GM04504 (cell line): ENCODE data around the gene ZNF195.
"Not testable (repeated sequence)": the region's sequence is repeated elsewhere in the genome, so short reads cannot be mapped to it uniquely, and the experiment has no call there.

Experiments used
- DNase-seq: peaks from one replicate; pipeline ENCODE4 v3.0.0-alpha.2; 2012; ENCODE audit warnings: low read depth

Gene ZNF195

DNA sequence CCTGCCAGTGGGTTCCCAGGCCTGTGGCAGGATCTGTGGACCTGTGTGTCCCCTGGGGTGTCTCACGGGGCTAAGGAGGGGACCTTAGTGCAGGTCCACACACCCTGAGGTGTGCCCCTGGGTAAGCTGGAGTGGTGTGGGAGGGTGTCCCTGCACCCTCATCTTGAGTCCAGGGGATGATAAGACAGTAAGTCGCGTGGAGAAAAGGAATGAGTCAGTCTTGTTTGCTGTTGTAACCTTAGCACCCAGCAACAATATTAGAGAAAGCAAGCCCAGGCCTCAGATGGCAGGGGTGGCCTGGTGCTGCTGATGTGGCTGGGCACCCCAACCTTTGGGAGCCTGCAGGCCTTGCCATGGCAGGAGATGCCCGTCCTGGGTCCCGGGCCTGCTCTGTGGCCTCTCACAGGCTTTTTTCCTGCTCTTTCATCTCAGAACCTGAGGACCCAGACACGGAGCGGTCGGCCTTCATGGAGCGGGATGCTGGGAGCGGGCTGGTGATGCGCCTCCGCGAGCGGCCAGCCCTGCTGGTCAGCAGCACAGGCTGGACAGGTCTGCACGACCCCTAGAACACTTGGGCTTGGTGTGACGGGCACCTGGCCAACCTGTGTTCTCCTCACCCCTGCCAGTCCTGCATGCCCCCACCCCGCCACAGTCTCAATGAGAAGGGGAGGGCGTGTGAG, 23.4 kb upstream of the ZNF195 start:
- DNase-seq: not testable (repeated sequence)

DNA sequence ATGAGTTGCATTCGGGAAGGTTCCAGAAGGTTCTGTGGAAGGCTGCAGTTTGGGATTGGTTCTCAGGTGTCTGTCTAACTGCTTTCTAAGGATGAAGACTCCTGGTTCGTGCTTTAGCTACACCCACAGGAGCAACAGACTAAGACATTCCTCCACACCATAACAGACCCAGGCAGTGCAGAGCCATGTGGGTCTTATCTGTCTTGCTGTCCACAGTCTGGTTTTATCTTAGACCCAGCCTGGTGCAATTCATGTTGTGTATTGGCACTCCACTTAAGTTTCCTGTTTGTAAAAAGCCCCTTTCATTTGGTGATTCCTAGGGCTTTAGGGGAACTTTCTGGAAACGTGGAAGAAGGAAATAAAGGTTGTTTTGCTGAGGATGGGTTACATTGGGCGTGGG, 22.1 kb upstream of the ZNF195 start:
- not testable (repeated sequence) for DNase-seq

DNA sequence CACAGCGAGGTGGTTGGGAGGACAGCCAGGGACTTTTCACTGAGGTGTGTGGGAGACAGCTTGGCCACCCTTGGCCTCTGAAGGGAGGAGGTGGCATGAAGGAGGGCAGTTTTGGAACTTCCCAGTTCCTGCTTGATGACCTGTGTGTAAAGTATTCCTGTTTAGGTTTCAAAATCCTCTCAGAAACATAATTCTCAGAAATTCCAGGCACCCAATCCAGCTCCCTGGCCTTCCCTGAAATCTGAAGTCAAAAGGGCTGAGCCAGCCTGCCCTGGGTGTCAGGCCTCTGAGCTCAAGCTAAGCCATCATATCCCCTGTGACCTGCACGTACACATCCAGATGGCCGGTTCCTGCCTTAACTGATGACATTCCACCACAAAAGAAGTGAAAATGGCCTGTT, 19.6 kb upstream of the ZNF195 start:
- DNase-seq: not testable (repeated sequence)

DNA sequence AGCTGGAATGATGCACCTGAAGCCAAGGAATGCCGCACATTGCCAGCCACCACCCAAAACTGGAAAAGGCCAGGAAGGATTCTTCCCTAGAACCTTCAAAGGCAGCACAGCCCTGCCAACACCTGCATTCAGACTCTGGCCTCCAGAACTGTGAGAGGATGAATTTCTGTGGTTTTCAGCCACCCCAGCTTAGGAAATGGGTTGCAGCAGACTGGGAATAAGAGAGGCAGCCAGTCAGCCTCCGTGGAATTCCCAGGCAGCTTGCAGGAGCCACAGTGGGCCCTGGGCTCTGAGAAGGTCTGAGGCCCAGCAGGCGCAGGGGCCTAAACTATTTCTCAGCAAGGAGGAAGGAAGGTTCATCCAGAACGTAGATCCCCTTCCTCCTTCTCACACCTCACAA, 19.2 kb upstream of the ZNF195 start:
- DNase-seq: not testable (repeated sequence)

DNA sequence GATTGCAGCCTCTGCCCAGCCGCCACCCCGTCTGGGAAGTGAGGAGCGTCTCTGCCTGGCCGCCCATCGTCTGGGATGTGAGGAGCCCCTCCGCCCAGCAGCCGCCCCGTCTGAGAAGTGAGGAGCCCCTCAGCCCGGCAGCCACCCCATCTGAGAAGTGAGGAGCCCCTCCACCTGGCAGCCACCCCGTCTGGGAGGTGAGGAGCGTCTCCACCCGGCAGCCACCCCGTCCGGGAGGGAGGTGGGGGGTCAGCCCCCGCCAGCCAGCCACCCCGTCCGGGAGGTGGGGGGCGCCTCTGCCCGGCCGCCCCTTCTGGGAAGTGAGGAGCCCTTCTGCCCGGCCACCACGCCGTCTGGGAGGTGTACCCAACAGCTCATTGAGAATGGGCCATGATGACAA, 18.3 kb upstream of the ZNF195 start:
- not testable (repeated sequence) for DNase-seq

DNA sequence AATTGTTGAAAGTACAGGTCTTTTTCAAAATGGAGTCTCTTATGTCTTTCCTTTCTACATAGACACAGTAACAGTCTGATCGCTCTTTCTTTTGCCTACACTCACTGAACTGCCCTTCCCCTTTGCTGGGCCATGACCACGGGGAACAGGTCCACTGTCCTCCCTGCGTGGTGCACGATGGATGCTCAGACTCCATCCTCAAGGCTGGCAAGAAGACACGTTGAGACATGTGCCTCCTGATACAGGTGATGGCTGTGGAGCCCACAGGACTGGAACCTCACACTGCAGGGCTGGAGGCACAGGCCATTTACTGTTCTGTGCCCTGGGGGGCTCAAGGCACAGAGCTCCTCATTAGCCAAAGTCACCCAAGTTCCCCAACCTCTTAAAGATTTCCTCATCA, 16.5 kb upstream of the ZNF195 start:
- DNase-seq: not testable (repeated sequence)

DNA sequence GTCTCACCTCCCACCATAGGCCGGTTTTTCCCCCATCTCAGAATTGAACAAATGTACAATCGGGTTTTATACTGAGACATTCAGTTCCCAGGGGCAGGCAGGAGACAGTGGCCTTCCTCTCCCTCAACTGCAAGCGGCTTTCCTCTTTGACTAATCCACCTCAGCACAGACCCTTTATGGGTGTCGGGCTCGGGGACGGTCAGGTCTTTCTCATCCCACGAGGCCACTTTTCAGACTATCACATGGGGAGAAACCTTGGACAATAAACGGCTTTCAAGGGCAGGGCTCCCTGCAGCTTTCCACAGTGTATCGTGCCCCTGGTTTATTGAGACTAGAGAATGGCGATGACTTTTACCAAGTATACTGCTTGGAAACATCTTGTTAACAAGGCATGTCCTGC, 16.0 kb upstream of the ZNF195 start:
- not testable (repeated sequence) for DNase-seq

DNA sequence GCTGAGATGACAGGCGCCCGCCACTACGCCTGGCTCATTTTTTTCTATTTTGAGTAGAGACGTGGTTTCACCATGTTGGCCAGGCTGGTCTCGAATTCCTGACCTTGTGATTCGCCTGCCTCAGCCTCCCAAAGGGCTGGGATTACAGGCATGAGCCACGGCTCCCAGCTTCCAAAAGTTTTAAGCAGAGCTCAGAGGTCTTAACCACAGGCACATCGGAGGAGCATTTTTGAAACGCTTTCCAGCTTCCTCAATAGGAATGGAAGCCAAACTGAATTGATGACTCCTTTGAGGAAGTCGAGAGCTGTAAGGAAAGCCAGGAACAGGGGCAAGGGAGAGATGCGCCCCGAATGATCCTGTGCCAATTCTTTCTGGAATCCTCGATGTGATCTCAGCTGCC, 14.5 kb upstream of the ZNF195 start:
- not testable (repeated sequence) for DNase-seq

DNA sequence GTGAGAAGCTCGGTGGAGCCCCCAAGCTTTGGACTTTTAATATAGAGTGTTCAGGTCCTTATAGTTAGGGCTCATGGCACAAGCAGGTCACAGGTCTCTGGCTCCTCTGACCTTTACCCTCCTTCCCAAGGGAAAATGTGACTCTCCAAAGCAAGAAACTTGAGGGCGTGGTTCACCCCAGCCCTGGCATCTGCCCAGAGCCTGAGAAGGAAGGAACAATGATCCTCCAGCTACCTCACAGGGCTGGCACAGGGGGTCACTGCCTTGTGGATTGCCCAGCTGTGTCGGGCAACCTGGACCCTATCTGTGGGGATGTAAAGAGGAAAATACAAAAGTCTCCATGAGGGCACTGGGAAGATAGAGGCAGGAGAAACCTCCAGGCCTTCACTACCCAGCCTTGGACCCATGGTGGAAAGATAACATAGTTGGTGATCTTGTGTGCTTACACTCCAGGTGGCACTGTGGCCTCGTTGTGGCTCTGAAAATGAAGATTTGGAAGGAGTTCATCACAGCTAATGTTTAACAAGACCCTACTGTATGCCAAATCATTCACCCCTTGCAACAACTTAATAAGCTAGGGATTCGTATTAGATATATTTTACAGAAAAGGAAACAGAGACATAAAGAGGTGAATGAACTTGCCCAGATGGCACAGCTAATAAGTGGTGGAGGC, 3.8 kb upstream of the ZNF195 start:
- no peak for DNase-seq

DNA sequence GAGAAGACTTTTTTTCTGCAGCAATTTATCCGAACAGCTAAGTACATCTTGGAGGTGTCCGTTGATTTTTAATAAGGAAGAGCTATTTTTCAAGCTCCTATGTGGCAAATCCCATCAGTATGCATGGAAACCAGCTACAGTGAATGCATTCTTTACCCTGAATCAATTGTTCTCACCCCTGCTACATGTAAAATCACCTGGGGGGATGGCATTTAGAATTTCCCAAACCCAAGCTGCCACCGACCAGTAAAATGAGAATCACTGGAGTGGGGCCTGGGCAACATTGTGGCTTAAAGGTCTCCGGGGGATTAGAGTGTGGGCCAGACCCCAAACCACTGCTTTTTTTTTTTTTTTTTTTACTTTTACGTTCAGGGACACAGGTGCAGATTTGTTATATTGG, 2.8 kb upstream of the ZNF195 start:
- no peak for DNase-seq

DNA sequence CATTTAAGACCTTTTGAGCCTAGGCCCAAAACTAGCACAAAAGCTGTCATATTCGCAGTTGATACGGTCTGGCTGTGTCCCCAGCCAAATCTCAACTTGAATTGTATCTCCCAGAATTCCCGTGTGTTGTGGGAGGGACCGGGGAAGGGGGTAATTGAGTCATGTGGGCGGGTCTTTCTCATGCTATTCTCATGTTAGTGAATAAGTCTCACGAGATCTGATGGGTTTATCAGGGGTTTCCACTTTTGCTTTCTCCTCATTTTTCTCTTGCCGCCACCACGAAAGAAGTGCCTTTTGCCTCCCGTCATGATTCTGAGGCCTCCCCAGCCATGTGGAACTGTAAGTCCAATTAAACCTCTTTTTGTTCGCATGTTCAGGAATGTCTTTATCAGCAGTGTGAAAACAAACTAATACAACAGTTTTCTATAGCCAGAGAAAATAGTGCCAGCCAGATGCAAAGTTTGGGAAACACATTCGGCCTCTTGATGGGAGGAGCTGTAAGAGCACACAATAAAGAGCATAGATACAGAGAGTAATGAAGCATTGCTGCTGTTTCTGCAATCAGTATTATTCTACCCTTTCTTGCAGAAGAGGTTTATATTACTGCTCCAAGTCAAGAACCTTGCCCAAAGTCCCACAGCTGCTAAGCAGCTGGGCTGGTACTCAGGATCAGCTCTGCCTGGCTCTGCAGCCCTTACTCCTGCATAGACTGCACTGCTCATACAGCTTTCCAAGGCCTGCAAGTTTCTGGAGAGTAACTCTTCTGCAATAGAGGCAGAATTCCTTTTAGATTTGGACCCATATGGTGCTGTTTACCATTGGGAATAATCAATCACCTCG, 2.0 kb upstream of the ZNF195 start:
- no peak for DNase-seq

DNA sequence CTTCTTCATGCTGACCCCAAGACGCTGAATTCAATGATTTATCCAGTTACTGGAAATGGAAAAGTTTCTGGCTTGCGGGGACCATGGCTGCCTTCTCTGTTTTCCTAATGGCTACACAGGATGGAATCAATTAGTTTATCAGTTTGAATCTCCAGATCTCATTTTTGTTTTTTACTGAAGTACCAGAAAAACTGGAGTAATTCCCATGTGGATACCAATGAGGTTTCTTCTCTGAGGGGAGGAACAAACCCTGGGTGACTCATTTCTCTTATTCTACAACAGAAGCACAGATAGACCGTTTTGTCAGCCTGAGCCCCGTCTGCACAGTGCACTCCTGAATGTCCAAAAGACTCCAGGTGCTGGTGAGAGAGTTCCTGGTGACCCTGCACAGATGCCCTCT, 3.4 kb downstream of the ZNF195 start:
- no peak for DNase-seq

DNA sequence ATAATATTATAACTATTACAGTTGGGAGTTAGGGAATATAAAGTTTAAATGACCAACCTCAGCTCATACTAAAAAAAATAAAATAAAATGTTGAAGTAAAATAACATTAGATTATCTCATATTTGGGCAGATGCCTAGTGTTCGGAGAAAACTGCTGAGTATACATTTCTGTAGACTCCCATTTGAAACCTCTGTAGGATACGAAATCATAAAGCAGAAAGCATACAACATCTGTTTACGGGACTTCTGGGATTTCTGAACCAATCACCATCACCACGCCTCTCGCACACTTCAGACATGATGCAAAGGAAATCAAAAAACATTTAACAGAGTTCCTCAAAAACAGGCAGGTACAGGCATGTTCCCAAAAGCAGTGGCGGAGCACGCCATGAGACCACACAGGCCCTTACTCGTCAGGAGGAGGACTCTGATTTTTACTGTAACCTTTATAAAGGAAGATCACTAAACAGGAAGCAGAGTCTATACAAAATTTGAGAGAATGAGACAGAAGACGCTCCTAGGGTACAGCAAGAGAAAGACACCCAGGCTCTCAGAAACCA, 8.6 kb downstream of the ZNF195 start:
- no peak for DNase-seq

DNA sequence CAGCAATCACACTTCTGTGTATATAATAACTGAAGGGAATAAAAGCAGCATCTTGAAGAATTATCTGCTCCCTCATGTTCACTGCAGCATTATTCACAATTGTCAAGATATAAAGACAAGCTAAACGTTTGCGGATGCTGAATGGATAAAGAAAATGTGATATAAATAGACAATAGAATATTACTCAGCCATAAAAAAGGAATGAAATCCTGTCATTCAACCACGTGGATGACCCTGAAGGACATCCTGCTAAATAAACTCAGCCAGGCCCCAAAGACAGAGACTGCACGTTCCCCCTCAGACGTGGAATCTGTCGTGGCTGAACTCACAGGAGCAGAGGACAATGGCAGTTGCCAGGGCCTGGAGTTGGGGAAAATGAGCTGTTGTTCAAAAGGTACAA, 9.6 kb downstream of the ZNF195 start:
- DNase-seq: no peak

DNA sequence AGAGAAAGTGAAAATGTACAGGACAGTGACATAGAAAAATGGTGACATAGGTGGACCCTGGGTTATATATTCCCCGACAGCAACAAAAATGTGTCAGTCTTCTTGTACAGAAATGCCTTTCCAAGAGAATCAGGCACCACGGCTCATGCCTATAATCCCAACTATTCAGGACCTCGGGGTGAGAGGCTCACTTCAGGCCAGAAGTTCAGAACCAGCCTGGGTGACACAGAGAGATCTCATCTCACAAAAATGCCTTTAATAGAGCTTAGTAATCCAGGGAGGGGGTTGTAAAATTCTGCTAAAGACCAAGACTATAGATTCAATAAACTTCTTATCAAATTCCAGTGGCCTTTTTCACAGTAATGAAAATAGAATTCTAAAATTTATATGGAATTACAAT, 10.7 kb downstream of the ZNF195 start:
- no peak for DNase-seq

DNA sequence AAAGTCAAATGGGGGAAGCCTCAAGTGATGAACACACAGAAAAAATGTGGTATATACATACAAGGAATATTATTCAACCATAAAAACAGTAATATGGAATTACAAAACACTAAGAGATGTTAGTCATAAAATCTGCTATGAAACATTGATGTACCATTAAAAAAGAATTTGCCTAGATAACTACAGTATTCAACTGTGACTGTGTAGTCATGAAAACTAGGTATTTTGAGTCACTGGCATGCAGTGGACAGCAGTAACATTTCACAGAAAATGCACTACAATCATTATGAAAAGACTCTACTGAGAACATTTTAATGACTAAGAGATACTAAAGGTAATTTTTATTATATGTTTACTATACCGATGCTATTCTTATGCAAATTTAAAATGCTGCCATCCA, 11.7 kb downstream of the ZNF195 start:
- no peak for DNase-seq

DNA sequence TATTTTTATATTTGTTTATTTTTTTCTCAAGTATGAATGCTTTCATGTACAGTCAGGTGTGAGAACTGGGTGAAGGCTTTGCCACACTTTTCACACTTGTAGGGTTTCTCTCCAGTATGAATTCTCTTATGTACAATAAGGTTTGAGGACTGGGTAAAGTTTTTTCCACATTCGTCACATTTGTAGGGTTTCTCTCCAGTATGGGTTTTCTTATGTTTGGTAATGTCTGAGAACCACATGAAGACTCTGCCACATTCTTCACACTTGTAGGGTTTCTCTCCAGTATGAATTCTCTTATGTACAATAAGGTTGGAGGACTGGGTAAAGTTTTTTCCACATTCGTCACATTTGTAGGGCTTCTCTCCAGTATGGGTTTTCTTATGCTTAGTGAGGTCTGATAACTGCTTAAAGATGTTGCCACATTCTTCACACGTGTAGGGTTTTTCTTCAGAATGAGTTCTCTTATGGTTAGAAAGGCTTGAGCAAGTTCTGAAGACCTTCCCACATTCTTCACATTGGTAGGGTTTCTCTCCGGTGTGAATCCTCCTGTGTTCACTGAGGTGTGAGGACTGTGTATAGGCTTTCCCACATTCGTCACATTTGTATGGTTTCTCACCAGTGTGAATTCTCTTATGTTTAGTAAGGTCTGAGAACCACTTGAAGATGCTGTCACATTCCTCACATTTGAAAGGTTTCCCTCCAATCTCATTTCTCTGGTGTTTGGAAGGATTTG, 19.7 kb downstream of the ZNF195 start:
- DNase-seq: no peak

DNA sequence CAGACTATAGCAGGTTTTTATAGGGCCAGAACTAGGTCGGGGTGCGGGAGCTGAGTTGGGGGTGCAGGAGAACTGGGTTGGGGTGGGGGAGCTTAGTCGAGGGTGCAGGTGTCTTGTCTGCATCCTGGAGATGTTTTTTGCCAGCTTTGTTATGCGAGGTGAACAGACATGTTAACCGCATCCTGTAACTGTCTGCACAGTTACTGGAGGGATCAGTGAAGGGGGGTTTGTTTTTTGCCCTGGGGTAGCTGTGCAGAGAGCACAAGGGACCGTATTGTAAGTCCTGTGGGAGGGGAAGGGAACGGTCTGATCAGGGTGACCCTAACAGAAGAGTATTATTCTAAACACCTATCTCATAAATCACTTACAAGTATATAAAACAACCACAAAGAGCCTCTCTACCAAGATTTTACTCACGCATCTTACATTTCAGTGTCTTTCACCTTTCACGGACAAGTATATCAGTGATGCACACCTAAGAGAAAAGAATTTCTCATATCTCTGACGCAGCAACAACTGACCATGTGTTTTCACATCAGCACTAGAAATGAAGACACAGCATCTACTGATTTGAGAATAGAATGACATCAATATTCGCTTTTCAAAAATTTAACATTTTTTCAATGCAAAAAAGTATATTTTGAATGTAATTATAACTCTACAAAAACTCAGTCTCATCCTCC, 20.8 kb downstream of the ZNF195 start:
- DNase-seq: no peak

DNA sequence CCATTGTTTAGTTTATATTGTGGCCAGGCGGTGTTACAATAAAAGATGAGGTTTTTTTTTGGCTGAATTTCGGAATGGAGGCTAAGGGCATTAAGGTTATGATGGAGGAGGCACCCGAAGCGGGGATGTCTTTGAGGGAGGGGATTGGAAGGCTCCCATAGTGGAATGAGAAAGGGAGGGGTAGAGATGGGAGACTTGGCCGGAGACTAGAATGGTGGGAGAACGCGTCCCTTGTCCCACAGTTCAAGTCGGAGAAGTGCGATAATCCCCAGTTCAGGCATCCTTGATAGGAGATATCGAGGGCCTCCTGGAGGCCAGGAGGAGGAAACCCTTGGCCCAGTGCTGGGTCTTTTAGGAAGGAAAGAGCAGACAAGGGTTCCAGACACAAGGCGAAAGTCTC, 21.6 kb downstream of the ZNF195 start:
- no peak for DNase-seq

DNA sequence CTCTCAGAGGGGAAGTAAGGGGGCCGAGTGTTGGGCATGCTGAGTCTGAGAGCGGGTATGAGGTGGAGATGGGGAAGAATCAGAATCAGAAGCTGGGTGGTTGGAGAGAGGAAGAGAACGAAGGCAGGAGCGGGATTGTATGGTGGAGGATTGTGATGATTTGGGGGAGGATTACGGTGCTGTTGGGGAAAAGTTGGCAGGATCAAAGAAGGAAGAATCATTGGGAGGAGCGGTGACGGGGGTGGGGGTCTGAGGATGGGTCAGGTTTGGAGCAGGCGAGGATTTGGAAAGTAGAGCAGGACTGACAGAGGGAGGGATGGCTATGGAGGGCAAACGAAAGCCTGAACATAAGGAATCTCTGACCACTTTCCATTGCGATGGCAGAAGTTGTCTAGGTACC, 22.1 kb downstream of the ZNF195 start:
- no peak for DNase-seq

DNA sequence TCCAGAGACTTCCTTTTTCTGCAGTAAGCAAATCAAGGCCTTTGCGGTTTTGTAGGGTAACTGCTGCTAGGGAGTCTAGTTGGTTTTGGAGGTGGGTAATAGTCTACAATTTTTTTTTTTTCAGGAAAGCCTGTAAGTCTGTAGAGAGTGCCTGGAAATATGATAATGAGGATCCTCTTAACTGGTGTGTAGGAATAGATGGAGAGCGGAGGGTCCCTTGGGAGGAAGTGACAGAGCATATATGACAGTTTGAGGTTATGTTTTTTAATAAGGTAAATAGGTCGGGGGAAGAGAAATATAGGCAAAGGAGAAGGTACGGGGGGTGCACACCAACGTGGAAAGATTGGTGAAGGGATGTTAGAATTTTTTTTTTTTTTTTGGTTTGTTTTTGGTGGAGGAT, 25.9 kb downstream of the ZNF195 start:
- DNase-seq: no peak

DNA sequence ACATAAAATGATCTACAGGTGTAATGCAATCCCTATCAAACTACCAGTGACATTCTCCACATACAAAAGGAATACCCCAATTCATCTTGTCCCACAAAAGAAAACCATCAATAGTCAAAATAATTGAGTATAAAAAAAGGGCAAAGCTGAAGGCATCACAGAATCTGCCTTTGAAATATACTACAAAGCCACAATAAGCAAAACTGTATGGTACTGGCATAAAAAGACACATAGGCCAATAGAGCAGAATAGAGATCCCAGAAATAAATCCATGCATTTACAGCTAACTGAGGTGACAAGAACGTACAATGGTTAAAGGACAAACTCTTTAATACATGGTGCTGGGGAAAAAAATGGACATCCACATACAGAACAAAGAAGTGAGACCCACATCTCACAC, 31.8 kb downstream of the ZNF195 start:
- no peak for DNase-seq
